DOHH2 (cell line): Measurements from ENCODE around the gene UBE2H.

Source experiments
- H3F3A ChIP-seq: fragments of 200-600 bp; sonication (generic), shearing (Covaris generic); 2 replicates; pipeline ENCODE4 v1.6.0; 2016; ENCODE audit warnings: antibody characterized with exemption, mild to moderate bottlenecking; ENCODE audit not compliant: control insufficient read depth, insufficient read depth
- H3K27ac ChIP-seq: fragments of 200-600 bp; sonication (generic); 2 replicates; pipeline ENCODE4 v1.5.1; 2014; ENCODE audit warnings: low read depth, mild to moderate bottlenecking, low read length, moderate library complexity
- H3K27me3 ChIP-seq: fragments of 200-600 bp; sonication (generic); 2 replicates; pipeline ENCODE4 v1.6.1; 2014; ENCODE audit warnings: mild to moderate bottlenecking, low read length, mixed read lengths; ENCODE audit not compliant: control insufficient read depth
- H3K36me3 ChIP-seq: fragments of 200-600 bp; sonication (generic); 2 replicates; pipeline ENCODE4 v1.6.1; 2014; ENCODE audit warnings: mild to moderate bottlenecking, low read length, moderate library complexity, mixed read lengths; ENCODE audit not compliant: control insufficient read depth
- H3K4me1 ChIP-seq: fragments of 200-600 bp; sonication (generic); 2 replicates; pipeline ENCODE4 v1.6.1; 2014; ENCODE audit warnings: mild to moderate bottlenecking, low read length, mixed read lengths; ENCODE audit not compliant: control insufficient read depth
- H3K4me2 ChIP-seq: fragments of 200-600 bp; sonication (generic); 2 replicates; pipeline ENCODE4 v1.6.0; 2014; ENCODE audit warnings: mild to moderate bottlenecking, low read length, moderate library complexity
- H3K4me3 ChIP-seq: fragments of 200-600 bp; sonication (generic); 2 replicates; pipeline ENCODE4 v1.5.1; 2014; ENCODE audit warnings: mild to moderate bottlenecking, low read length, mixed read lengths
- H3K79me2 ChIP-seq: fragments of 200-600 bp; sonication (generic); 2 replicates; pipeline ENCODE4 v1.6.1; 2014; ENCODE audit warnings: mild to moderate bottlenecking, low read length, mixed read lengths; ENCODE audit not compliant: control insufficient read depth
- H3K9me2 ChIP-seq: fragments of 200-600 bp; sonication (generic); replicated peaks from 2 replicates; pipeline ENCODE4 v1.6.1; 2014; ENCODE audit warnings: mild to moderate bottlenecking, low read length, mixed read lengths; ENCODE audit not compliant: control insufficient read depth
- H3K9me3 ChIP-seq: fragments of 200-600 bp; sonication (generic); 2 replicates; pipeline ENCODE4 v1.6.1; 2014; ENCODE audit warnings: antibody characterized with exemption, low read length, mixed read lengths; ENCODE audit not compliant: control insufficient read depth, insufficient read depth
- H4K20me1 ChIP-seq: fragments of 200-600 bp; sonication (generic); 2 replicates; pipeline ENCODE4 v1.6.0; 2014; ENCODE audit warnings: low read depth, mild to moderate bottlenecking, antibody characterized with exemption, low read length, moderate library complexity; ENCODE audit not compliant: control insufficient read depth, insufficient read depth
- EZH2phosphoT487 ChIP-seq: fragments of 200-600 bp; sonication (generic); IDR thresholded peaks from 2 replicates; pipeline ENCODE4 v1.6.1; 2017; ENCODE audit warnings: borderline replicate concordance, mild to moderate bottlenecking, antibody characterized with exemption, low read length, moderate library complexity, mixed read lengths
- TF ChIP-seq, protein P1 (sequence below): fragments of 200-600 bp; sonication (generic); IDR thresholded peaks from one replicate; pipeline ENCODE4 v1.5.1; 2014; ENCODE audit warnings: antibody characterized with exemption, mild to moderate bottlenecking, low read depth, low read length; ENCODE audit not compliant: poor library complexity, severe bottlenecking

Gene UBE2H

DNA sequence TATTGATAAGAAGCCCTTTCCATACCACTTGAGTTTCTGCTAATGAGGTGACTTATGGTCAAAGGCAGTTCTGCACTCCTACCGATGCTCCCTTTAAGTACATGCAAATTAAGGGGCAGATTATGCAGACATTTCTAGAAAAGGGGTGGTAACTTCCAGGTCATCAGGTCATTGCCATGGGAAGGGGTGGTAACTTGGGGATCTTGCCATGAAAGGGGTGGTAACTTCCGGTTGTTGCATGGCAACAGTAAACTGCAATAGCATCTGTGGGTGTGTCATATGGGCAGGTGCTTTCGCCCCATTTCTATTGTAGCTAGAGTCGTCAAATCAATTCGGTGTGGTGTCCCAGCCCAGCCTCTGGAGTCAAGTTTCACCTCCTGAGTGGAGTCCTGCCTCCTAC is 150.9 kb downstream of the UBE2H start:
- H3K4me2 ChIP-seq: no peak overlapping the region
- H3K27me3 ChIP-seq: peaks cover 9% of the 10 kb centered on the region
- H3K4me1 ChIP-seq: no peaks in the 10 kb centered on the region
- no peaks in the 10 kb centered on the region for H3K9me2 ChIP-seq
- no peak overlapping the region for H3K4me3 ChIP-seq
- H3K27ac ChIP-seq: no peak overlapping the region
- no peak for TF ChIP-seq EZH2phosphoT487
- TF ChIP-seq, protein P1, sequence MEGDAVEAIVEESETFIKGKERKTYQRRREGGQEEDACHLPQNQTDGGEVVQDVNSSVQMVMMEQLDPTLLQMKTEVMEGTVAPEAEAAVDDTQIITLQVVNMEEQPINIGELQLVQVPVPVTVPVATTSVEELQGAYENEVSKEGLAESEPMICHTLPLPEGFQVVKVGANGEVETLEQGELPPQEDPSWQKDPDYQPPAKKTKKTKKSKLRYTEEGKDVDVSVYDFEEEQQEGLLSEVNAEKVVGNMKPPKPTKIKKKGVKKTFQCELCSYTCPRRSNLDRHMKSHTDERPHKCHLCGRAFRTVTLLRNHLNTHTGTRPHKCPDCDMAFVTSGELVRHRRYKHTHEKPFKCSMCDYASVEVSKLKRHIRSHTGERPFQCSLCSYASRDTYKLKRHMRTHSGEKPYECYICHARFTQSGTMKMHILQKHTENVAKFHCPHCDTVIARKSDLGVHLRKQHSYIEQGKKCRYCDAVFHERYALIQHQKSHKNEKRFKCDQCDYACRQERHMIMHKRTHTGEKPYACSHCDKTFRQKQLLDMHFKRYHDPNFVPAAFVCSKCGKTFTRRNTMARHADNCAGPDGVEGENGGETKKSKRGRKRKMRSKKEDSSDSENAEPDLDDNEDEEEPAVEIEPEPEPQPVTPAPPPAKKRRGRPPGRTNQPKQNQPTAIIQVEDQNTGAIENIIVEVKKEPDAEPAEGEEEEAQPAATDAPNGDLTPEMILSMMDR: no peak
- no peaks in the 10 kb centered on the region for H3K79me2 ChIP-seq
- H3F3A ChIP-seq: no peaks in the 10 kb centered on the region
- H3K36me3 ChIP-seq: no peaks in the 10 kb centered on the region
- H4K20me1 ChIP-seq: no peaks in the 10 kb centered on the region
- no peaks in the 10 kb centered on the region for H3K9me3 ChIP-seq

DNA sequence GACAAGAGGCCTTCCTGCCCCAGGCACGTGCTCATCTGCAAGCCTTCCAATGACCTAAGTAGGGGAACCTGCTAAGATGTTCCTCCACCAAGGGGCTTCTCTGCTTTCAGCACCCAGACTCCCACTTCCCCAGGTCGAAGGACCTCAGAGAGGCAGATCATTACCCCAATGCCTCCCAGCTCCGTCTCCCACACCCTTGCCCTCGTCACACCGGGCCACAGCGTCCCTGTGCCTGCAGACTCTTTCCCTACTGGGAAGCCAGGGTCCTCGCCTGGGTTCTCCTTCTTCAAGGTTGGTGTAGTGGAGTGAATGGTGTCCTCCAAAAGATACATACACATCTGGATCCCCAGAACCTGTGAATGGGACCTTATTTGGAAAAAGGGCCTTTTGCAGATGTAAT is 151.9 kb downstream of the UBE2H start:
- Histone ChIP-seq H3K4me2 (no peak overlapping the region), H3K4me3 (no peak overlapping the region), H3K79me2 (no peaks in the 10 kb centered on the region), H3K27ac (no peak overlapping the region), H3K36me3 (no peaks in the 10 kb centered on the region), H3K4me1 (no peaks in the 10 kb centered on the region), H3K9me3 (no peaks in the 10 kb centered on the region), H3F3A (no peaks in the 10 kb centered on the region), H3K27me3 (peaks cover 9% of the 10 kb centered on the region), H4K20me1 (no peaks in the 10 kb centered on the region), H3K9me2 (no peaks in the 10 kb centered on the region)
- TF ChIP-seq, protein P1: no peak
- TF ChIP-seq EZH2phosphoT487: no peak

DNA sequence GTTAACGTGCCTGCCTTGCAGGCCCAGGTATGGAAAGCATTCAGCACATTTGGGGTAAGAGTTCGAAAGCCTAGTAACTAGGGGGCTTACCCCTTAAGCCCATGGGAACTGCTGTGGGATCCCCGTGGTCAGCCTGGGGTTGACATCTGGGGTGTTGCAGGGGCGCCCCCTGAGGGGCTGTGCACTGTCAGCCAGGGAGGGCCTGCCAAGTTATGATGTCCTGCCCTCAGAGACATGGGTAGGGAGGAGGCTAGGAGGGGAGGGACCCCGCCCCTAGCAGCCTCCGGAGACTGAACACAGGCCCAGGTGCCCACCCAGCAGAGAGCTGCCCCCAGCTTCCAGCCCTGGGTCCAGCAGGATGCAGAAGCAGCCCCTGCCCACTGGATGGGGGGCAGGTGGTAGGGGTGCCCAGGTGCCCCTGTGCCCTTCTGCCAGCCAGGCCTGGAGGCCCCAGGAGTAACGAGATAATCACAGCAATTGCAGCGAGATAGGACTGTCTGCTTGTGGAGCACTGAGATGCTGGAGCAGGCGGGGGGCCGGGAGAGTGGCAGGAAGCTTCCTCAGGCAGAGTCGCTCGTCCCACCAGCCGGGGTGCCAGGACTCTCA is 153.3 kb downstream of the UBE2H start:
- H3K9me2 ChIP-seq: no peaks in the 10 kb centered on the region
- no peak overlapping the region for H3K27ac ChIP-seq
- H3K4me3 ChIP-seq: no peak overlapping the region
- no peaks in the 10 kb centered on the region for H3F3A ChIP-seq
- no peak for TF ChIP-seq EZH2phosphoT487
- TF ChIP-seq, protein P1: no peak
- H3K36me3 ChIP-seq: no peaks in the 10 kb centered on the region
- H3K4me2 ChIP-seq: no peak overlapping the region
- no peaks in the 10 kb centered on the region for H3K4me1 ChIP-seq
- H3K27me3 ChIP-seq: peaks cover 9% of the 10 kb centered on the region
- H4K20me1 ChIP-seq: no peaks in the 10 kb centered on the region
- H3K79me2 ChIP-seq: no peaks in the 10 kb centered on the region
- H3K9me3 ChIP-seq: no peaks in the 10 kb centered on the region
